GM21529 (cell line): ENCODE data around the gene SH3RF3.

ENCODE experiments used
- ATAC-seq: cut with Tn5 transposase; IDR thresholded peaks from one replicate; pipeline ENCODE4 v1.9.1; 2021; ENCODE audit not compliant: unreplicated experiment

Gene SH3RF3

GRCh38 chr2:109439986-109440385 is 311.0 kb downstream of the SH3RF3 start:
- no peak for ATAC-seq

GRCh38 chr2:109440499-109441156 is 311.6 kb downstream of the SH3RF3 start:
- ATAC-seq, result no peak

GRCh38 chr2:109442715-109443319 is 313.8 kb downstream of the SH3RF3 start:
- ATAC-seq, result no peak

- no peak for ATAC-seq
Measured at GRCh38 chr2:109444916-109445315, 315.9 kb downstream of the SH3RF3 start.

DNA sequence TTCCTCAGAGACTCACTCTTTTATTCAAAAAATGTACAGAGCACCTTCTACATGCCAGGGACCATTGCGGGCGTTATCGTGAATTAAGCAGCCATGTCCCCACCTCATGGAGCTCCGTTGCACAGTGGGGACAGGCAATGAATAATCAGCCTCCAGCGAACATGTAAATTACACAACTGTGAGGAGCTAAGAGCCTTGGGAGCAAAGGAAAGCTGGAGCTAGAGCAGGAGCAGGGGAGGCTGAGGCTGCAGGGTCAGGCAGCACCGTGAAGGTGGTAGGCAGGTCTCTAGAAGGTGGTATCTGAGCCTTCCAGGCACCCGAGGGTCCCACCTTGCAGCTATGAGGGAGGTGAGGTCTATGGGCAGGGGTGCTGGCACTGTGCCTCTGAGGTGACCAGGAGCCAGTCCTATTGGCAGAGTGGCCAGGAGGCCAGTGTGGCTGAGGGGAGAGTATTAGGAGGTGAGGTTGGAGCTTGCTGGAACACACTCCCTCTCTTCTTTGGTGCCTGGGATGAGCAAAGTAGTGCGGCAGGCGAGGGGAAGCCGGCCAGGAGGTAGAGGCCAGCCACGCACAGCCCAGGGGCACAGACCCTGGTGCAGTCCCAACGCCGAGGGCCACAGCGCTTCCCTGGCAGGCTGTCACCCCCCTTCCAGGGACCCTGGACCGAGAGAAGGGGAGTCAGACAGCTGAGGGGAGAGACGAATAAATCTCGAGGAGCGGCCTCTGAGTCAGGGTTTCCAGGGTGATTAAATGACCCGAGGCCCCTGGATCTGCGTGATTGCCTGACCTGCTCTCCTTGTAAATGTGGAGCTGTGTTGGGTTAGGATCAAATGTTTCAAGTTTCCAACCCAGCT is 317.5 kb downstream of the SH3RF3 start:
- ATAC-seq, result no peak

- no peak for ATAC-seq
Measured at GRCh38 chr2:109447251-109447661, 318.3 kb downstream of the SH3RF3 start.

- no peak for ATAC-seq
Measured at GRCh38 chr2:109447776-109448175, 318.8 kb downstream of the SH3RF3 start.

DNA sequence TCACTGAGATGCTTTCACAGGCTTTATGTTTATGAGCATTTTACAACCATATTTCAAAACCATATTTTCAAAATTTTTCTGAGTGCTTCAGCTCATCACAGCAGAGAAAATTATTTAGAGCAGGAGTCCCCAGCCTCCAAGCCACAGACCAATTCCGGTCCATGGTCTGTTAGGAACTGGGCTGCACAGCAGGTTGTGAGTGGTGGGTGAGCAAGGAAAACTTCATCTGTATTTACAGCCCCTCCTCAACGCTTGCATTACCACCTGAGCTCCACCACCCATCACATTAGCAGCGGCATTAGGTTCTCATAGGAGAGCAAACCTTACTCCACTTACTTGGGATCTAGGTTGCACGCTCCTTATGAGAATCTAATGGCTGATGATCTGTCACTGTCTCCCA is 319.2 kb downstream of the SH3RF3 start:
- ATAC-seq, result no peak

- no peak for ATAC-seq
Measured at GRCh38 chr2:109448946-109449788, 320.2 kb downstream of the SH3RF3 start.

DNA sequence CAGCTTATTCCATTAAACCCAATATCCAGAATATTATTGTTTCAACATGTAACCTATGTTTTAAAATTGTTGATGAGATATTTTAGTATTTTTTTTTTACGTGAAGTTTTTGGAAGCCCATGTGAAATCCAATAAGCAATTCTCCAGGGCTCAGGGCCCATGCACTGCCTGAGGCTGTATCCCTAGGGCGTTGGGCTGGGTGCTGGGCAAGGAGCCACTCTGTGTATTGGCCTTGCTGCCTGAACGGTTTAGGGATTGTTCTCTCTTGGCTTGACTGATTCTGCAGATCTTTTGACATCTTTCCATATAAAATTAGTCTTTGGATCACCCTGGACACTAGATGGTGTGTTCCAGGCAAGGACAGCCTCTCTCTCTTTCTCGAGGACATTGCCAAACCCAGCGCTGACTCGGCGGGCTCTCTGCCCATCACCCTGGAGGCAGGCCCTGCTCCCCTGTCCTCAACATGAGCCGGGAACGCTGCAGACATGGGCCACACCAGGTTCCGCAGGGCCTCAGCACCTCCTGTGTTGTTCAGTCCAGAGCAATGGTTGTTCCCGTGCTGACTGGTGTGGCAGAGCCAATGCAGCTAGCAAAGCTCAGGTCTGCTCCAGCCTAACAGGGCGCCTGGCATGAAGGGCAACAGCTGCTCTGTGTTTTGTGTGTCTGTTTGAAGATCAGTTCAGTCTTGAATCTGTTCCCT is 321.7 kb downstream of the SH3RF3 start:
- no peak for ATAC-seq

GRCh38 chr2:109451671-109452070 is 322.7 kb downstream of the SH3RF3 start:
- ATAC-seq, result no peak

DNA sequence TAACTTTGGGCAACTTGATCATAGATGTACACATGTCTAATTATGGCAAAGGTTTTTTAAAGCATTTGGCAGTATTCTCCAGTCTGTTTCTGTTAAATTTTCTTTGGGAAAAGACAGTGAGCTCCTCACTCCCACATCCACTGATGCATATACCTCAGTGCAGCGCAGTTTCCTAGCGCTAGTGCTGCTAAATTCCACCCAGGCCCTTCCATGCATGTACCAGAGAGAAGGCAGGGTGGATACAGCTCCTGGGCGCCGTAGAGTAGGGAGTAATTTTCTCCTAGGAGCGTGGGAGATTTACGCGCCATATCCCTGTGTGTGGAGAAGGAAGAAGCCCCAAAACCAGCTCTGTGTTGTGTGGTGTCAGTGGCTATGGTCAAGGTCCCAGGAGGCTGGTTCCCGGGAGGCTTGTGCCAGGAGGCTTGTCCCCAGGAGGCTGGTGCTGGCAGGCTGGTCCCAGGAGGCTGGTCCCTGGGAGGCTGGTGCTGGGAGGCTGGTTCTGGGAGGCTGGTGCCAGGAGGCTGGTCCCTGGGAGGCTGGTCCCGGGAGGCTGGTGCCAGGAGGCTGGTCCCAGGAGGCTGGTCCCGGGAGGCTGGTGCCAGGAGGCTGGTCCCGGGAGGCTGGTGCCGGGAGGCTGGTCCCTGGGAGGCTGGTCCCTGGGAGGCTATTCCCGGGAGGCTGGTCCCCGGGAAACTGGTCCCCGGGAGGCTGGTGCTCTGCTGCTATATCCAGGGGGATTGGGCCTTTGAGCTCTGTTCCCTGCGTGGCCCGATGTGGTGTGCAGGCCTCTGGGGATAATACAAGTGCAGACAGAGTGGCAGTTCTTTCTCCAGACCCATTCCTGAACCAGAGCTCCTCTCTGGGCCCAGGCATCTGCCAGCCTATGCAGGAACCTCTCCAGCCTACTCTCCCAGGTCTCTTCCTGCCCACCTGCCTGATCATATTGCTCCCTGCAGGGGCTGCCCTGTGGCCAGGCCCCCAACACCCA is 323.6 kb downstream of the SH3RF3 start:
- ATAC-seq, result no peak

DNA sequence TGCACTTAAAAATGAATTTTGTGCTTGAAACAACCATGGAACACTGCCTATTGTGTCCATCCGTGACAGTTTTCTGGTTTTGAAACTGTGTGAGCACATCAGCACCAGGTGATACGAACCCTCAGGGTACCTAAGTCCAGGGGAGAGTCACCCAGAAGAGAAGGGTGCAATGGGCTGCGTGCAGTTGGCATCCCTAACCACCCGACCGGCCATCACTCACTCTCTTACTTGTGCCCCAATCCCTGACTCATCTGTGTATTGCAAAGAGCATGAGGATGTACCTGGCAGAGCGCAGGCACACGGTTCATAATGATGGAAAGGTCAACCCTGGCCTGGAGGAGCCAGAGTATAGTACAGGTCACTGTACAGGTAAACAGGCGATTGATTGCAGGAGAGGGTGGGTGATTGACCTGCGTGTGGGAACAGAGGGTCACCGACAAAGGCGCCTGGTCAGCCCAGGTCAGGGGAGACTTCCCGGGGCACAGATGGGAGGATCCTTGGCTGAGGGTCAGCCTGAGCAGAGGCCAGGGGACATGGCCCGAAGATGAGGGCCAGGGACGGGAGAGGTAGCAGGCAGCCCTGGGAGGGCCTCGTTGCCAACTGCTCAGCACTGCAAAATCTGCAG is 324.5 kb downstream of the SH3RF3 start:
- no peak for ATAC-seq

DNA sequence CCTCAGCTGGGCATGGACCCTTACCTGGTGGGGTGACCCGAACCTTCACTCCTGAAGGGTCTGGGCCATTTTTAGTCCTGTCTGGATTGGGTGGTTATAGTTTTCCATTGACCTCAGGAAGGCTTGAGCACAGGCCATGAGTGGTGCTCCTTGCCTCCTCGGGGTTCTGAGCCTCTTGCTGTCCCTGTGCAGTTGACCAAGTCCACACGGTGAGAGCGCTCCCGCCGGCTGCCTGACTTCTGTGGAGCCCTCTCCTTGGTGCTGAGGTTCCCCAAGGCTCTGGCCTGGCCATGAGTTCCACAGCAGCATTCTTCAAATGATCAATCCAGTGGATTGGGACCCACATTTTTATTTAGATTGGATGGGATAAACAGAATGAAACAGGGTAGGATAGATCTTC is 325.3 kb downstream of the SH3RF3 start:
- no peak for ATAC-seq

DNA sequence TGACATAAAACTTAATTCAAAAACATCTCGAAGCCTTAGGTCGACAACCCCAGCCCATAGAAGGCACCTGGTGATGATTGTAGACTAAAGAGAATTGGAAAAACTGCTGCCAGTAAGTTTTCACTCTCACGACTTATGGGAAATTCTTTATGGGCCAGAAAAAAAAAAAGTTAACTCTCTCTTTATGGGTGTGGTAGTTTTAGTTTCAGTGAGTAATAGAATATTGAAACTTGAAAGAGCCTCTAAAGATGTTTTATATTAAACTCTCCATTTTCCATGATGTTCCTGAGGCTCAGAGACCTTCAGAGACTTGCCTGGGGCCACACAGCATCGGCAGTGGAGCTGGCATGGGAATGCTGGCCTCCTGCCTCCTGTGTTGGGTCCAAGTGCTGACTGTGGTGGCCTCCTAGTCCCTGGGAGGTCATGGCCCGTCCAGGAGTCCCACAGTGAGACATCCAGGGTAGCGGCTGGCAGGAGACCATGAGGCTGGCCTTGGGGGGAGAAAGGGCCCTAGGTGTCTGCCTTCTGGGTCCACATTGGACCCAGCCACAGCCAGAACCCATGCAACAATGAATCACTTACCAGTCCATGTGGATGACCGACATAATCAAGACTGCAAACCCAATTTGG is 325.9 kb downstream of the SH3RF3 start:
- no peak for ATAC-seq

DNA sequence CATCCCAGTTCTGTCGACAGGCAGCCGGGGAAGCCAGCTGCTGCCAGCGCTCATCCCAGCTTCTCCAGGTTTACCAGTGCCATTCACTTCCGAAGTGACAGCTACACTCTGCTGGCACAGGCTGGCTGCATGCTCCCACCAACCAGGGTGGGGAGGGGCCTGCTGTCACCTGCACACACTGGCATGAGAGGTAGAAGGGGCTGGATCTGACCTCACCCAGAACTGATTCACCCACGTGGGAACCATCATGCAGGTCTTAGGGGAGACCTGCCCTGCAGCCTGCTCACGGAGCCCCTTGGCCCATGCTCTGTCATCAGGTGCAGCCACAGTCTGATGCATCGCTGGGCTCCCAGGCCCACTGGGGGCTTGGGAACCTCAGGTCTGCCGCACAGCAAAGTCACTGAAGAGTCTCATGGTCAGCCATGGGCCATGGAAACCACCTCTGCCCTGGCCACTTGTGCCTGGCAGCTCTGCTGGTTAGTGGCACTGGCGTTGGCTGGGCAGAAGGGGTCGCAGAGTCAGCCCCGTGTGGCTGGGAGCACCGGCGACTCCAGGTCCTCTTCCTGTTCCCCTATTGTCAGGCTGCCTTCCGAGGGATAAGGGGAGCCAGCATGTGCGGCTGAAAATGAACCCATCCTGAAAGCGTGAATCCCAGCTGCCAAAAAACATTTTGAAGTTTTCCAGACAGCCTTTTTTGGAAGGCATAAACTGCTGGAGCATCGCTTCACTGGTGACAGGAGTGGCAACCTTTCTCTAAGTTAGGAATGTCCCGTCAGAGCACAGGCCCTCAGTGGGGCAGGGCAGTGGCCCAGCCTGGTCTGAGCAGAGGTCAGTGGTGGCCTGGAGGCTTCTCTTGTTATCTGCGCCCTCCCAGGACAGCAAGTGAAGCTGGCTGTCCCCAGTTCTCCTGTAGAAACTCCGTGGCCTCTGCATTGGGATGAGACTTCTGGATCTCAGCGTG is 327.0 kb downstream of the SH3RF3 start:
- ATAC-seq, result no peak

GRCh38 chr2:109456776-109457175 is 327.8 kb downstream of the SH3RF3 start:
- ATAC-seq, result no peak
